ENCODE measurements around the gene HAGHL.
A peak's percentile ranks its signal among the peaks of the same experiment; 100 is the strongest.
"Not testable (repeated sequence)": the region's sequence is repeated elsewhere in the genome, so short reads cannot be mapped to it uniquely, and the experiment has no call there.

Gene HAGHL

GRCh38 chr16:686459-687260, 40.2 kb upstream of the HAGHL start:
- H3K4me3 ChIP-seq = no peak overlapping the region
- H3K27ac ChIP-seq = no peak overlapping the region

DNA sequence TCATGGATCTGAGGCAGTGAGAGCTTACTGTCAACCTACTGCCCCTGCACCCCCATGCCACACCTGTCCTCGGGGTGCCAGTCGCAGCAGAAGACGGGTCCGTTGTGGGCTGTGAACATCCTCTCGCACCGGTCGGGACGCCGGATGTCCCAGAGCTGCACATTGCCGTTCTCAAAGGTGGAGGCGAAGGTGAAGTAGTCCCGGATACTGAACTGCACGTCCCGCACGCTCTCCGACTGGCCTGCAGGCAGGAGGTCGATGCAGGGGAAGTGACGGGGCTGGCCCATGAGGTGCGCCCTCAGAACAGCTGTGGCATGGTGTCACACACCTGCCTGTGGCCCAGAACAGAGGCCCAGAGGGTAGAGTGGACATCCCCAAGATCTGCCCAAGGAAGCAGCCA, 39.4 kb upstream of the HAGHL start:
- H3K4me3 ChIP-seq = no peak overlapping the region
- H3K27ac ChIP-seq = no peak overlapping the region

DNA sequence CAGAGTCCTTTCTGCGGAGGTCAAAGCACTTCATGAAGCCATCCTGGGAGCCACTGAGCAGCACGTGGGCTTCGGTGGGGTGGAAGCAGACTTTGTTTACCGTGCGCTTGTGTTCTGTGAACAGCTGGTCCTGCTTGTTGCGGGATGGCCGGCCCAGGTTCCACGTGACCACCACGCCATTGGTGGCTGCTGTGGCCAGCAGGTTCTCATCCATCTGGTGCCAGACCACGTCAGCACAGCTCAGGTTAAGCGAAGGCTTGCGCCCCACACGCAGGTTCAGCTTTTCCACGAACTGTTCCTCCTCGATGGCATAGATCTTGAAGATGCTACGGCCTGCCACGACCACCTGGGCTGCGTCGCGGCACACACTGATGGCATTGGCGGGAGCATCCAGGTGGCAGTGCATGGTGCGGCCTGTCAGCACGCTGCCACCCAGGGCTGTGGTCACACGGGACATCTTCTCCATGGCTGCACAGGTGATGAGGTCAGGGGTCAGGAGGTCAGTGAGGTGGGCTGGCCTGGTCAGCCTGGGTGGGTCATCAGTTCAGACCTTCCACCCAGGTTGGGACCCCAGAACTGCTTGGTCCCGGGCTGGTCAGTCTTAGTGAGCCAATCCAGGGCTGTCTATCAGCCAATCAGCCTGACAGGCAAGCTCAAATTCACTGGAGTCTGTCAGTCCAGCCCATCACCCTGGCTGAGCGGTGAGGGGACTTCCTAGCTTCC, 37.6 kb upstream of the HAGHL start:
- Histone ChIP-seq H3K4me3 (peak overlapping the region; percentile 69 to 98 (median 88)), H3K27ac (peak overlapping the region in 20 of 21 experiments; percentile 74 to 98 (median 92))

GRCh38 chr16:691242-691641, 35.7 kb upstream of the HAGHL start:
- peak overlapping the region in 4 of 21 experiments; percentile 0 to 95 (median 92) for H3K27ac ChIP-seq
- not testable (repeated sequence) for H3K4me3 ChIP-seq

- no peak overlapping the region for H3K4me3 ChIP-seq
- H3K27ac ChIP-seq = peak overlapping the region in 3 of 21 experiments; percentile 9 to 29 (median 25)
Measured at GRCh38 chr16:692356-693108, 34.4 kb upstream of the HAGHL start.

- H3K4me3 ChIP-seq = no peak overlapping the region
- peak overlapping the region in 4 of 21 experiments; percentile 0 to 31 (median 27) for H3K27ac ChIP-seq
Measured at GRCh38 chr16:693364-693763, 33.5 kb upstream of the HAGHL start.

DNA sequence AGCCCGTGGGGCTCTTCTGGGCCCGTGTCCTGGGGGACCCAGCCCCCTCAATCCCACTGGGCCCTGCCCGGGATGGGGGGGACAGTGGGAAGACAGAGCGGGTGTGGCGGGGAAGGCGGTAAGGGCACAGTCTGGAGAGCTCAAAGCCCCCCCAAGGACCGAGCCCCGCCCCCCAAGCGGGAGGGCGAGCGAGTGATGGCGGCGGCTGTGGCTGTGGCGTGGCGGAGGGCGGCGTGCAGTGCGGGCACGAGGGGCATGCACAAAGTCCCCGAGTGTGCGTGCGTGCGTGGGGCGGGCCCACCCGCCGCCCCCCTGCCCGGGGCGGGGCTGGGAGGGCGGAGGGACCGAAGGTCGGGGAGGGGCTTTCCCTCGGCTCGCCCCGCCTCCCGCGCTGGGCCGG, 33.1 kb upstream of the HAGHL start:
- H3K4me3 ChIP-seq = peak overlapping the region in 2 of 7 experiments; percentile 33 to 51
- peak overlapping the region in 4 of 21 experiments; percentile 0 to 31 (median 27) for H3K27ac ChIP-seq

DNA sequence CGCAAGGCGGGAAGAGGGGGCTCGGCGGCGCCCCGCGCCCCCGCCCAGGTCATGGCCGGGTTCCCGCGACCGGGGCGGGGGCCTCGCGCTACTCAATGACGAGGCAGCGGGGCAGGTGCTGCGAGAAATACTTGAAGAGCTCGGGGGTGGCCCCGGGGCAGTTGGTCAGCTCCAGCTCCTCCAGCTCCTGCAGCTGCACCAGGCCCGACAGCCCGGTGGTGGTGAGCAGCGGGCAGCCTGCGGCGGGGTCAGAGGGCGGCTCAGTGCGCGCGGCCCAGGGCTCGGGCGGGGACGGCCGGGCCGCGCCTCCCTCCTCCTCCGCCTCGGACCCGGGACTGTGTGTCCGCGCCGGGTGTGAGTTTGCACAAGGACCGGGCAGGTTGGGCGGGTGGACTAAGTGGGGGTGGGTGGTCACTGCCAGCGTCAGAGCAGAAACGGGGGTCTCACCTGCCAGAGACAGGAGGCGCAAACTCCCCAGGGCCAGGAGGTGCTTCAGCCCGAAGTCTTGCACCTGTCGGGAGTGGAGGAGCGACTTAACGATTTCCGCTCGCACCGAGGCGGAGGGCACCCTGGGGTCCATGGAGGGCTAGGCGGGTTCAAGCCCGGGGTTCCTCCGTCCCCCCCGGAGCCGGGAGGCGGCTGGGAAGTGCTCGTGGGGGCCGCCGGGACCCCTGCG, 32.6 kb upstream of the HAGHL start:
- peak overlapping the region in 15 of 21 experiments; percentile 19 to 78 (median 60) for H3K27ac ChIP-seq
- H3K4me3 ChIP-seq = peak overlapping the region; percentile 15 to 51 (median 33)

DNA sequence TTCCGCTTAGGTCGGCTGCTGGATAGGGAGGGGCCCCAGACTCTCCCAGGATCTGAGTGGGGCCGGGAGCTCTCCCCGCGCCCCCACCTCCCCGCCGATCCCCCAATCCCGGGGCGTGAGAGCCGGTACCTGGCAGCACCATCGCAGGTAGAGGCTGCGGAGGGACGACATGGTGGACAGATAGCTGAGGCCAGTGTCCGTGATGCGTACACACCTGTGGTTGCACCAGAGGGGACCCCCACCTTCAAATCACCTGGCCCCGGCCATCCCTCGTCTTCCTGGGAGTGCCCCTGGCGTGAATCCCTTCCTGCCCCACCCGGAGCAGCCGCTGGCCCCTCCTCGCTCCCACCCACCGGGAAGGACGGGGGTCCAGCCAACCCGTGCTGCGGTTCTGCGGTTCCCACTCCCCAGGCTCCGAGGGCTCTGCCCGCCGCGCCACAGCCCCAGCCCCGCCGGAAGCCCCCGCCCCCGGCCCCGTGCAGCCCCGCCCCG, 32.0 kb upstream of the HAGHL start:
- Histone ChIP-seq H3K4me3 (peak overlapping the region; percentile 15 to 51 (median 33)), H3K27ac (peak overlapping the region in 16 of 21 experiments; percentile 19 to 78 (median 60))

DNA sequence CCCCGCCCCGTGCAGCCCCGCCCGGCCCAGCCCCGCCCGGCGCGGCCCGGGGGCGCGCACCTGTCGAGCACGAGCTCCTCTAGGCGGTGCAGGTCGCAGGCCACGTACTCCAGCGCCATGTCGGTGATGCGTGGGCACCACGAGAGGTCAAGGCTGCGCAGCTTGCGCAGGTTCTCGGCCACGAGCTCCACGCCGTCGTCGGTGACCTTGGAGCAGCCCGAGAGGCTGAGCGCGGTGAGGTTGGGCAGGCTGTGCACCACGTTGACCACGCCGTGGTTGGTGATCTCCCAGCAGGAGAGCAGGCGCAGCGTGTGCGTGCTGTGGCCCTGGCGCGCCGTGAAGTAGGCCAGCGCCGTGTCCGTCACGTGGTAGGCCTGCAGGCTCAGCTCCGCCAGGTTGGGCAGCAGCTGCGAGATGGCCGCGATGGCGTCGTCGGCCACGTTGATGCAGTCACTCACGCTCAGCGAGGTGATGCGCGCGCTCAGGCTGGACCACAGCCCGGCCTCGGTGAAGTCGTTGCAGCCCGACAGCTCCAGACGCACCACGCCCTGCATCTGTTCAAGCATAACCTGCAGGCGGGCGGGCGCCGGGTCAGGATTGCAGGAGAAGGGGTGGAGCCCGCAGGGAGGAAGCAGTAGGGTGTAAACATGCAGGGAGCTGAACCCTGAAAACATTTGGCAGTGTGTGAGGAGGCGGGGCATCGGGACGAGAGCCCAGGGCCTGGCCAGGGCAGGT, 31.4 kb upstream of the HAGHL start:
- peak overlapping the region; percentile 15 to 51 (median 33) for H3K4me3 ChIP-seq
- H3K27ac ChIP-seq = peak overlapping the region in 15 of 21 experiments; percentile 38 to 76 (median 66)

DNA sequence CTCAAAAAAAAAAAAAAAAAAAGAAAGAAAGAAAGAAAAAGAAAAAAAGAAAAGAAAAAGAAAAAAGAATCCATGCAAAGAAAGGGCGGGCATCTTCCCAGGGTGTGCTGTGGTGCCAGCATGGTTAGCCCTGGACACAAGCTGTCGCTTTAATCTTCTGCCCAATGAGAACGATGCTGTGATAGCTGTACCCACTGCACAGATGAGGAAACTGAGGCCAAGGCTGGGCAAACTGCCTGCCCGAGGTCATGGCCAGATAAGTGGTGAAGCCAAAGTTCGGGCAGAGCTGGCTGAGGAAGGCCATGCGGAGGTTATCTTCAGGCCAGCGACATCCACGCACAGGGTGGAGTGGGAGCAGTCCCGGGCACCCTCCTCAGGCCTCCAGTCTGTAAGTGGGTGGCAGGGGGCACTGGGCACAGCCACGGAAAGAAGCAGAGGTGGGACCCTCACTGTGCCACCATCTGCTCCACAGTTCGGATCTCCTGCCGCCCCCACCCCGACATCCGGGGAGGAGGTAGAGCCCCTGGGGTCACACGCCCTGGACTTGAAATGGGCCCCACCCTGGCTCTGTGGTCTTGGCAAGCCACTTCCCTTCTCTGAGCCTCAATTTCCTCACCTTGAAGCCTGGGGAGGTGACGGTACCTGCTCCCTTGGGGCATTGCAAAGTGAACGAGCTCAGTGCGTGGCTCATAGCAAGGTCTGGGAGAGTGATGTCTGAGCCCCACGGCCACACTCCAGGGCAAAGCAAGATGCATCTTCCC, 27.8 kb upstream of the HAGHL start:
- no peak overlapping the region for H3K4me3 ChIP-seq
- H3K27ac ChIP-seq = no peak overlapping the region

DNA sequence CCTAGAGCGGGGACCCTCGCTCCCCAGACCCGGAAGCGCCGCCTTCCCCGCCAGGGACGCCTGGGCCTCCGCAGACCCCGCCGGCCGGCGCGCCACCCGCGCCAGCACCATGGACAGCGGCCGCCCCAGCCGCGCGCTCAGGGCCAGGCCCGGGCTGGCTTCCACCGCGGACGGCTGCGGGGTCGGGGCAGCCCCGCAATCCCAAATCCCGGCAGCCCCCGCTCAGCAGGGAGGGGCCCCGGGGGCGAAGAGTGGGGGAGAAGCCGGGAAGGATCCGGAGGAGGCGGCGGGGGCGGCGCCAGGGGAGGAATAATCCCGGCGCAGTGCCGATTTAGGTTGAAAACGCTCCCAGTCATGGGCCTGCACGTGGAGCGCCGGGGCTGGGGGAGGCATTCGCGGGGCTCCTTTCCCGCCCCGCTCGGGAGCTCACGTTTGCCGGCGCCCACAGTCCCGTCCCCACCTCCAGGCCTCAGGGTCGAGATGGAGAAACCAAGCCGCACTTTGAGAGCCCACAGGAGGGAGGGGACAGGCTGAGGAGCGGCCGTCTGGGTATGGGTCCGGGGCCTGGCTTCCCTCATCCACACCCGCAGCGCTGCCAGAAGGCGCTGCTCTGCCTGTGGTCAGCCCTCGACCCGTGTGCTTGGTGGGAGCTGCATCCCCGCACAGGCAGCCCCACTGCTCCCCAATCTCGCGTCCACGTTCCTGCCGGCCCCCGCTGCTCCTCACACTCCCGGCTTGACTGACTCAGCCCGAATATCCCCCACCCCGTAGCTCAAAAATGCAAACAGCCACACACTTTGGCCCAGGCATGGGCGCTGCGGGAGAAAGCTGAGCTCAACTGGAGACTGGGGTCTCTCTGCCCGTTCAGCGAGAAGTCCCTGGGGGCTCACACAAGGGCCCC, 26.0 kb upstream of the HAGHL start:
- no peak overlapping the region for H3K4me3 ChIP-seq
- no peak overlapping the region for H3K27ac ChIP-seq

DNA sequence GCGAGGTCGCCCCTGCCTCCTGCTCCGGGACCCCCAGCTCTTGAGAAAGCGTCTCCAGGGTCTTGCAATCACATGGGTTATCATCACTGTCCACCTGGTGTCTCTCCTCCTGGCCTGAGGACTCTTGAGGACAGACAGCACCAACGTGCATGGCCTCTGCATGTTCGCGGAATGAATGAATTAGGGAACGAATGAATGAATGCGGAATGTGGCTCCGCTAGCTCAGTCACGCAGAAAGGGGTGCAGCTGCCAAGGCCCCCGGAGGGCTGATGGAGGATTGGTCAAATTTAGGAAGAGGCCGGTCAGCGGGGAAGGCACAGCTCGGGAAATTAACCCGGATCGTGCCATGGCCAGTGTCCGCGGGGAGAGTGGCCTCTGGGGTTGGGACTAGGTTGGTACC, 24.6 kb upstream of the HAGHL start:
- H3K4me3 ChIP-seq = no peak overlapping the region
- no peak overlapping the region for H3K27ac ChIP-seq

GRCh38 chr16:703406-703805, 23.5 kb upstream of the HAGHL start:
- Histone ChIP-seq H3K27ac (no peak overlapping the region), H3K4me3 (no peak overlapping the region)

DNA sequence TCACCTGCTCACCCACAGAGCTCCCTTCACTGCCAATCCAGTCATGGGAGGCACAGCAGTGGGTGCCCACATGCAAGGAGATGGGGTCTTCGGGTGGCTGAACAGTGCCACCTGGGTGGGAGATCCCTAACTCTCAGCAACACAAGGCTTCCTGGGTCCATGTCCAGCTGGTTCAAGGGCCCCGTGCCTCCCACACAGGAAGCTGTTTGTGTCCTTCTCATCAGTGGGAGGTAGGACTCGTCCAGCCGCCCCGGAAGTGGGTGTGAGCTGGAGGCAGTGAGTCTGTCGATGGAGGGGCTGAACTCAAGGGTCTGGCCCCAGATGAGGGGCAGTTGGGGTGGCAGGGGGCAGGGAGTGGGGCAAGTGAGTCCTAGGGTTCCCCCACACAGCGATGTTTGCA, 22.9 kb upstream of the HAGHL start:
- no peak overlapping the region for H3K4me3 ChIP-seq
- no peak overlapping the region for H3K27ac ChIP-seq

GRCh38 chr16:704552-705380, 22.1 kb upstream of the HAGHL start:
- no peak overlapping the region for H3K27ac ChIP-seq
- H3K4me3 ChIP-seq = peak overlapping the region in 1 of 7 experiments; percentile 30

Measured in skin epidermis (tissue), 12 donors.